Vagina (tissue), 2 donors: ENCODE results near the gene FRMPD2.

Experiments used
- POLR2A ChIP-seq, 2 donors: fragments of 450-650 bp; IDR thresholded peaks; one replicate each; pipeline ENCODE4 v1.6.1; 2017; ENCODE audit warnings: antibody characterized with exemption in 2 of 2, mild to moderate bottlenecking in 2 of 2, moderate library complexity in 2 of 2
- POLR2AphosphoS5 ChIP-seq, 2 donors: sonication (generic); formaldehyde crosslinking; IDR thresholded peaks; one replicate each; pipeline ENCODE4 v1.9.0; 2017; ENCODE audit warnings: antibody characterized with exemption in 2 of 2, mild to moderate bottlenecking in 2 of 2, low read depth in 1 of 2; ENCODE audit not compliant: insufficient read depth in 1 of 2
- TF ChIP-seq, protein P1 (sequence below), 3 experiments: fragments of 450-650 bp in 2 of 3; fragments of 200-600 bp in 1 of 3; sonication (generic) in 1 of 3; IDR thresholded peaks; one replicate each; pipeline ENCODE4 v1.5.1; 2017 to 2019; ENCODE audit warnings: antibody characterized with exemption in 3 of 3, mild to moderate bottlenecking in 2 of 3, moderate library complexity in 2 of 3

- TF ChIP-seq, protein P1, sequence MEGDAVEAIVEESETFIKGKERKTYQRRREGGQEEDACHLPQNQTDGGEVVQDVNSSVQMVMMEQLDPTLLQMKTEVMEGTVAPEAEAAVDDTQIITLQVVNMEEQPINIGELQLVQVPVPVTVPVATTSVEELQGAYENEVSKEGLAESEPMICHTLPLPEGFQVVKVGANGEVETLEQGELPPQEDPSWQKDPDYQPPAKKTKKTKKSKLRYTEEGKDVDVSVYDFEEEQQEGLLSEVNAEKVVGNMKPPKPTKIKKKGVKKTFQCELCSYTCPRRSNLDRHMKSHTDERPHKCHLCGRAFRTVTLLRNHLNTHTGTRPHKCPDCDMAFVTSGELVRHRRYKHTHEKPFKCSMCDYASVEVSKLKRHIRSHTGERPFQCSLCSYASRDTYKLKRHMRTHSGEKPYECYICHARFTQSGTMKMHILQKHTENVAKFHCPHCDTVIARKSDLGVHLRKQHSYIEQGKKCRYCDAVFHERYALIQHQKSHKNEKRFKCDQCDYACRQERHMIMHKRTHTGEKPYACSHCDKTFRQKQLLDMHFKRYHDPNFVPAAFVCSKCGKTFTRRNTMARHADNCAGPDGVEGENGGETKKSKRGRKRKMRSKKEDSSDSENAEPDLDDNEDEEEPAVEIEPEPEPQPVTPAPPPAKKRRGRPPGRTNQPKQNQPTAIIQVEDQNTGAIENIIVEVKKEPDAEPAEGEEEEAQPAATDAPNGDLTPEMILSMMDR (IDR thresholded peaks at IDR 0.05) = no peak
- TF ChIP-seq POLR2AphosphoS5 (IDR thresholded peaks at IDR 0.05; ENCODE audit: insufficient read depth in 1 of 2, low read depth in 1 of 2) = no peak
- TF ChIP-seq POLR2A (IDR thresholded peaks at IDR 0.05) = no peak
Observed at GRCh38 chr10:48219194-48219593, 55.3 kb downstream of the FRMPD2 start.
